ENCODE results near the gene CFAP52.

GRCh38 chr17:9536061-9536460 lies 40.4 kb upstream of the CFAP52 start:
- no peak for TF ChIP-seq CTCF (conservative IDR thresholded peaks at IDR 0.05; ENCODE audit: low read depth, low read length)
- no peak for TF ChIP-seq EZH2 (IDR thresholded peaks at IDR 0.05; ENCODE audit: low read length, unreplicated experiment)
- TF ChIP-seq EZH2phosphoT487 (IDR thresholded peaks at IDR 0.05; ENCODE audit: borderline replicate concordance, low read length): no peak
